Peyer's patch (tissue), 4 donors: ENCODE results near the gene PCGF3. TPM values are rescaled to one million over a fixed set of nuclear protein-coding genes. Genes with fewer than 3 reads are reported as not detected.

Source experiments
- DNase-seq, 3 donors: peaks; one replicate each; pipeline ENCODE4 v3.0.0-alpha.2; 2017 to 2019
- H3K27ac ChIP-seq, 4 donors: fragments of 200-600 bp; sonication (generic); one replicate each; pipeline ENCODE4 v1.5.1; 2016 to 2019
- H3K27me3 ChIP-seq, 2 donors: fragments of 200-600 bp; sonication (generic); one replicate each; pipeline ENCODE4 v1.5.1; 2019
- H3K36me3 ChIP-seq, 3 donors: fragments of 200-600 bp; sonication (generic); one replicate each; pipeline ENCODE4 v1.5.1; 2016 to 2019
- H3K4me1 ChIP-seq, 4 donors: fragments of 200-600 bp; sonication (generic); one replicate each; pipeline ENCODE4 v1.5.1; 2016 to 2019
- H3K4me3 ChIP-seq, 4 donors: fragments of 200-600 bp; sonication (generic); 1 replicate in 3 of 4; 2 replicates in 1 of 4; pipeline ENCODE4 v1.5.1; 2016 to 2019; ENCODE audit warnings: mild to moderate bottlenecking in 1 of 4
- H3K9me3 ChIP-seq, 4 donors: fragments of 200-600 bp; sonication (generic); one replicate each; pipeline ENCODE4 v1.5.1; 2016 to 2019; ENCODE audit warnings: mild to moderate bottlenecking in 1 of 4
- POLR2A ChIP-seq, 2 donors: fragments of 450-650 bp; IDR thresholded peaks; one replicate each; pipeline ENCODE4 v1.5.1; 2017; ENCODE audit warnings: antibody characterized with exemption in 2 of 2, mild to moderate bottlenecking in 2 of 2, moderate library complexity in 2 of 2
- total RNA-seq, 4 donors: library from RNA; depleted of rRNA; stranded (reverse); fragments of >200 nt; gene quantifications; one replicate each; pipeline ENCODE4 v1.1.0, GENCODE V29; 2016
- TF ChIP-seq, protein P1 (sequence below), 6 experiments: fragments of 450-650 bp in 4 of 6; fragments of 200-600 bp in 2 of 6; sonication (generic) in 1 of 6; IDR thresholded peaks; one replicate each; pipeline ENCODE4 v1.5.1; 2017 to 2019; ENCODE audit warnings: antibody characterized with exemption in 6 of 6, mild to moderate bottlenecking in 3 of 6, moderate library complexity in 1 of 6

PCGF3 gene
- total RNA-seq, 4 donors from 2014 or later = 58.3 to 168 (median 93.0) TPM

DNA sequence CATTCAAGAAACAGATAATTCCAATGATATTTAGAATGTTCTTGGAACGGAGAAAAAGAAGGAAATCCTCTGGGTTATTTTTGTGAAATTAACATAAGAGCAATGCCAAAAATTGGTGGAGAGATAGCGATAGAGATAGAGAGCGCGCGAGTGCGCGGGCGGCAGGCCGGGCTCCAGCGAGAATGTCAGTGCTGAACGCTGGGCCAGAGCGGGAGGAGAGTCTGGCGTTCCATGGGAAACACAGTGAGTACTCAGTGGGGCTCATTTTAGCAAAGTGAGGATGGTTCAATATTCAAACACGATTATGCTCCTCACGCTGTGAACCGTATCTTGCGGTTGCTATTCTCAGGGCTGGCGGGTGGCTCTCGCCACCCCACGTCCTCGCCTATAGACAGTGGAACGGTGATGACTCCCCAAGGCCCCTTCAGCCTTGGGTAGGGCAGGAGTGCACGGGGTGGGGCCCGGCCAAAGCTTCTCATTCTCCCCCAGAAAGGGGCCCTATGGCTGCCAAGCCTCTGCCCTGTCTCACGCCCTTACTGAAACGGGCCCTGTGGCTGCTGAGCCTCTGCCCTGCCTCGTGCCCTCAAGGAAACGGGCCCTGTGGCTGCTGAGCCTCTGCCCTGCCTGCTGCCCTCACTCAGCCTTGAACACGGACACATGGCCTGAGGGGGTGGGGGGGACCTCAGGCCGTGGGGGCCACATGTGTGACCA is 103.4 kb downstream of the PCGF3 start:
- H3K27ac ChIP-seq = no peak overlapping the region
- H3K4me3 ChIP-seq = no peak overlapping the region
- no peak for TF ChIP-seq POLR2A (IDR thresholded peaks at IDR 0.05)
- TF ChIP-seq, protein P1, sequence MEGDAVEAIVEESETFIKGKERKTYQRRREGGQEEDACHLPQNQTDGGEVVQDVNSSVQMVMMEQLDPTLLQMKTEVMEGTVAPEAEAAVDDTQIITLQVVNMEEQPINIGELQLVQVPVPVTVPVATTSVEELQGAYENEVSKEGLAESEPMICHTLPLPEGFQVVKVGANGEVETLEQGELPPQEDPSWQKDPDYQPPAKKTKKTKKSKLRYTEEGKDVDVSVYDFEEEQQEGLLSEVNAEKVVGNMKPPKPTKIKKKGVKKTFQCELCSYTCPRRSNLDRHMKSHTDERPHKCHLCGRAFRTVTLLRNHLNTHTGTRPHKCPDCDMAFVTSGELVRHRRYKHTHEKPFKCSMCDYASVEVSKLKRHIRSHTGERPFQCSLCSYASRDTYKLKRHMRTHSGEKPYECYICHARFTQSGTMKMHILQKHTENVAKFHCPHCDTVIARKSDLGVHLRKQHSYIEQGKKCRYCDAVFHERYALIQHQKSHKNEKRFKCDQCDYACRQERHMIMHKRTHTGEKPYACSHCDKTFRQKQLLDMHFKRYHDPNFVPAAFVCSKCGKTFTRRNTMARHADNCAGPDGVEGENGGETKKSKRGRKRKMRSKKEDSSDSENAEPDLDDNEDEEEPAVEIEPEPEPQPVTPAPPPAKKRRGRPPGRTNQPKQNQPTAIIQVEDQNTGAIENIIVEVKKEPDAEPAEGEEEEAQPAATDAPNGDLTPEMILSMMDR (IDR thresholded peaks at IDR 0.05) = no peak
- no peaks in the 10 kb centered on the region for H3K4me1 ChIP-seq
- no peaks in the 10 kb centered on the region for H3K9me3 ChIP-seq
- no peaks in the 10 kb centered on the region for H3K36me3 ChIP-seq
- DNase-seq = no peak
- no peaks in the 10 kb centered on the region for H3K27me3 ChIP-seq

DNA sequence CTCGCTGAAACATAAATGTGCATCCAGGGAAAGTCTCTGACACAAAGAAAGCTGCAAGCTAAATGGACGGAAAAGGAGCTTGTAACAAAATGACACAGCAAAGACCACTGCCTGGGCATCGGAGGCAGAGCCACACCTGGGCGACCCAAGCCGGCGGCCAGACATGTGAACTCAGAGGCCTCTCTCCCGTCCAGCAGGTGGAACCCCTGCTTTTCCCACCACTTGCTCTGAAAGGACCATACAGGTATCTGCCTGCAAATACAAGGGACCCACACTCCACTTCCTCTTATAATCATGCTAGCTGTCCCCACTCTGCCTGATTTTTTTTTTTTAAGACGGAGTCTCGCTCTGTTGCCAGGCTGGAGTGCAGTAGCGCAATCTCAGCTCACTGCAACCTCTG is 108.3 kb downstream of the PCGF3 start:
- Histone ChIP-seq H3K9me3 (no peaks in the 10 kb centered on the region), H3K4me1 (peaks cover 0 to 3% (median 0%) of the 10 kb centered on the region in 4 donors), H3K4me3 (no peak overlapping the region), H3K36me3 (no peaks in the 10 kb centered on the region), H3K27me3 (no peaks in the 10 kb centered on the region), H3K27ac (no peak overlapping the region)
- no peak for TF ChIP-seq POLR2A (IDR thresholded peaks at IDR 0.05)
- TF ChIP-seq, protein P1 (IDR thresholded peaks at IDR 0.05) = no peak
- DNase-seq = no peak

DNA sequence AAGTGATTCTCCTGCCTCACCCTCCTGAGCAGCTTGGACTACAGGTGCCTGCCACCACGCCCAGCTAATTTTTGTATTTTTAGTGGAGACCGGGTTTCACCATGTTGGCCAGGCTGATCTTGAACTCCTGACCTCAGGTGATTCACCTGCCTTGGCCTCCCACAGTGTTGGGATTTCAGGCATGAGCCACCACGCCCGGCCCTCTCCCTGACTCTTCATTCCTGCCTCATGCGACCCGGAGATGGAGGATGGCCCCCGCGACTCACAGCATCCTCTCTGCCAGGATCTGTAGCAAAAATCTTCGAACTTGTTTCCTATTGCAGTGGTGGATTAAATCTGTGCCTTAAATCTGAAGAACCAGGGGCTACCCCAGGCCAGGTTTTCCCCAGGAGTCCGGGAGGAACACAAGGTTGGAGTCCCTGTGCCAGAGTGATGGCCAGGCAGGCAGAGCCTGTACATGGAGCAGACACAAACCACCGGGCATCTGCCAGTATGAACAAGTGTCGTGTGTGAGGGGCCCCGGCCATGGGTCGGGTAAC is 108.7 kb downstream of the PCGF3 start:
- TF ChIP-seq POLR2A (IDR thresholded peaks at IDR 0.05) = no peak
- TF ChIP-seq, protein P1 (IDR thresholded peaks at IDR 0.05) = no peak
- Histone ChIP-seq H3K4me3 (no peak overlapping the region), H3K4me1 (peaks cover 0 to 3% (median 0%) of the 10 kb centered on the region in 4 donors), H3K9me3 (no peaks in the 10 kb centered on the region), H3K27me3 (no peaks in the 10 kb centered on the region), H3K36me3 (no peaks in the 10 kb centered on the region), H3K27ac (no peak overlapping the region)
- no peak for DNase-seq

DNA sequence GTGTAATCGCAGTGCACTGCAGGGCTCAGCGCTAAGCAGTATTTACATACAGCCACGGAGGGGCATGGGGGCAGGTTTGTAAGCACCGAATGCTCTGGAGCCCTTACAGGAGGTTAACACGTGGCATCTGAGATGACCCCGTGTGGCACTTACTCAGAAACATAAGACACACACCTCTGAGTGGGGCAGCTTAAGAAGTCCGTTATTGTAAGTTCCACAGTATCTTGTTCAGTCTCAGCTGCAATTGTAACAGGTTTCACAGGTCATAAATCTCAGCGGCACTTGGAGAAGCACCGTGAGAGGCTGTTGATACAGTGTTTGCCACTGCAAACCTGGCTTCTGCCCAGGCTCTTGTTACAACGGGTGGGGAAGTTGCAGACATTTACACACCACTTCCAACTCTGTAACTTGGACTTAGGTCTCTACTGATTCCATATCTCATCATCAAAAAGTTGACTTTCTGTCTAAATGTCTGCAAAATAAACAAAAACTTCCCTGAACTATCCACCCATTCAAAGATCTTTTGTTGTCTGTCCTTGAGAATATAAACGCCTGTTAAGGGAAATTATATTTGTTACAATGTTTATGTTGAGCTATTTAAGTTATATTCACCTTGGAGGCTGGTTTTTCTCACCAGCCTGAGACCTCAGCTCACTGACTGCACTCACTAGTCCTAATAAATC is 110.0 kb downstream of the PCGF3 start:
- TF ChIP-seq POLR2A (IDR thresholded peaks at IDR 0.05) = no peak
- TF ChIP-seq, protein P1 (IDR thresholded peaks at IDR 0.05) = no peak
- Histone ChIP-seq H3K9me3 (no peaks in the 10 kb centered on the region), H3K27me3 (no peaks in the 10 kb centered on the region), H3K36me3 (no peaks in the 10 kb centered on the region), H3K4me1 (peaks cover 0 to 3% (median 0%) of the 10 kb centered on the region in 4 donors), H3K4me3 (no peak overlapping the region), H3K27ac (no peak overlapping the region)
- peak in 2 of 3 donors; percentile 48 to 49 for DNase-seq

DNA sequence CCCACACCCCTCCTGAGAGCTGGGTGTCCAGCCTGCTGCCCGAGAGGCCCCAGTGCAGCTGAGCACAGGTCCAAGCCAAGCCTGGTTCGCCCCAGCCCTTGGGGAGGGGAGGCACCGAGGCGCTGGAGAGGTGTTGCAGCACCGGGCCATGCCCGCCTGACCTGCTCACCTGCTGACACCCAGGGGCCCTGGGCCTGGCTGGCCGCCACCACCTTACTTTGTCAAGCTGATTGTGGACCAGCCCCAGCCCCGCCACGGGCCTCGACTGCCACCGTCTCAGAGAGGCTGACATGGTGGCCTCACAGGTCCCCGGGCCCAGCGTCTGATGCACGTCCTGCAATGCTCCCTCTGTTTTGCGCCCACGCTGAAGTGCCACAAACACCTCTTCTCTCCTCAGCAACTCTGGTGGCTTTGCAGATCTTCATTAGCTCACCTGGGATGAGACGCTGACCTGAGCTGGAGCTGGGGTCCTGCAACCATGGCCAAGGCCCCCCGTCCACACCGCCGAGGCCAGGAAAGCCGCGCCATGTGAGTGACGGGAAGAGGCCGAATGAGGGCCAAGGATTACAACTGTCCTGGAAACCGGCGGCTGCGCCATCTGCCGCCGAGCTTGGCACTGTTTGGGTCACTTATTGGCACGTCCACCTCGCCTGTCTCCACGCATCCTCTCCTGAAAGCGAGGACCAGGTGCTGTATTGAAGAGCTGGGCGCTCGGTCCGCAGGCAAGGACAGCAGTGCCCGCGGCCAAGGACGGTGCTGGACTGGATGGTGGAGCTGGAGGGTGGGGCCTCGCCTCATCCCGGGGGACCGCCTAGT is 112.7 kb downstream of the PCGF3 start:
- H3K27me3 ChIP-seq = no peaks in the 10 kb centered on the region
- no peak for DNase-seq
- no peak overlapping the region for H3K4me3 ChIP-seq
- H3K27ac ChIP-seq = no peak overlapping the region
- H3K9me3 ChIP-seq = no peaks in the 10 kb centered on the region
- H3K4me1 ChIP-seq = peaks cover 0 to 3% (median 0%) of the 10 kb centered on the region in 4 donors
- TF ChIP-seq, protein P1 (IDR thresholded peaks at IDR 0.05) = no peak
- no peak for TF ChIP-seq POLR2A (IDR thresholded peaks at IDR 0.05)
- no peaks in the 10 kb centered on the region for H3K36me3 ChIP-seq
